Mammary epithelial cell (primary cell): ENCODE data around the gene CELF4.

Experiments used
- EZH2 ChIP-seq: IDR thresholded peaks from 2 replicates; pipeline ENCODE4 v1.6.1; 2012; ENCODE audit warnings: low read length, inconsistent platforms, borderline replicate concordance
- TF ChIP-seq, protein P1 (sequence below), 2 donors: IDR thresholded peaks in 1 of 2; conservative IDR thresholded peaks in 1 of 2; 2 replicates each; pipeline ENCODE4 v1.5.1; 2011 to 2012; ENCODE audit warnings: inconsistent platforms in 2 of 2, low read length in 2 of 2, mild to moderate bottlenecking in 2 of 2, control low read depth in 1 of 2, low read depth in 1 of 2; ENCODE audit not compliant: insufficient read depth in 1 of 2; ENCODE audit errors: extremely low read depth in 1 of 2

DNA sequence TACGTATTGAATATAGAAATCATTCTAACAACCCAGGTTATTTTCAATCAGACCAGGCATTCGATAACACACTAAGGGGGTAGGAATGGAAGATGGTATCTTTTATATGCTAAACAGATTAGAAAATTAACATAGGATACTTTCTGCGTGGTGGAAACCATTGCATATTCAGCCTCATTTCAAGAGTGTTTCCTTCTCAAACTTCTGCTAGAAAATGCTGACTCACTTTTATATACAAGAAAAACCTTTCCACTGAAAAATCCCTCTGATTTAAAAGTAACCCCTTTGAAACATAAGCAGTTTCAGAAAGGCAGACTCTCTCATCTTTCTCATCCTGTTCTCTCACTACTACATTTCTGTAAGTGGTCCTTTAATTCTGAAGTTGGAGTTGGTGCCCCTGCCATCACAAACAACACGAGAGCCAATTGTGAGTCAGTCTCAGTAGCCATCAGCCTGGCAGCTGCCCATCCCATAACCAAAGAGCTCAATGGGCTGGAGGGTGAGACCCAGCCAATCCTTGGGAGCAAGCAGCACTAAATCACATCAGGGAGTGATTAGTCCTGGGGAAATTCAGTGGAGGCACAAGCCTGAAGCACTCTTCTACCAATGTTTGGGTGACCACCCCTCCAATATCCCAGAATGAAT is 343.1 kb downstream of the CELF4 start:
- no peak for TF ChIP-seq EZH2
- TF ChIP-seq, protein P1, sequence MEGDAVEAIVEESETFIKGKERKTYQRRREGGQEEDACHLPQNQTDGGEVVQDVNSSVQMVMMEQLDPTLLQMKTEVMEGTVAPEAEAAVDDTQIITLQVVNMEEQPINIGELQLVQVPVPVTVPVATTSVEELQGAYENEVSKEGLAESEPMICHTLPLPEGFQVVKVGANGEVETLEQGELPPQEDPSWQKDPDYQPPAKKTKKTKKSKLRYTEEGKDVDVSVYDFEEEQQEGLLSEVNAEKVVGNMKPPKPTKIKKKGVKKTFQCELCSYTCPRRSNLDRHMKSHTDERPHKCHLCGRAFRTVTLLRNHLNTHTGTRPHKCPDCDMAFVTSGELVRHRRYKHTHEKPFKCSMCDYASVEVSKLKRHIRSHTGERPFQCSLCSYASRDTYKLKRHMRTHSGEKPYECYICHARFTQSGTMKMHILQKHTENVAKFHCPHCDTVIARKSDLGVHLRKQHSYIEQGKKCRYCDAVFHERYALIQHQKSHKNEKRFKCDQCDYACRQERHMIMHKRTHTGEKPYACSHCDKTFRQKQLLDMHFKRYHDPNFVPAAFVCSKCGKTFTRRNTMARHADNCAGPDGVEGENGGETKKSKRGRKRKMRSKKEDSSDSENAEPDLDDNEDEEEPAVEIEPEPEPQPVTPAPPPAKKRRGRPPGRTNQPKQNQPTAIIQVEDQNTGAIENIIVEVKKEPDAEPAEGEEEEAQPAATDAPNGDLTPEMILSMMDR (conservative IDR thresholded peaks at IDR 0.05 in 1 of 2, IDR thresholded peaks at IDR 0.05 in 1 of 2; ENCODE audit: extremely low read depth in 1 of 2, insufficient read depth in 1 of 2, low read depth in 1 of 2, low read length in 2 of 2): no peak
